ENCODE measurements around the gene ZFAND2B. TPM values are rescaled to one million over a fixed set of nuclear protein-coding genes. Genes with fewer than 3 reads are reported as not detected.

ZFAND2B gene
- total RNA-seq, 3 donors from 2014 or later = 43.6 to 52.0 (median 45.0) TPM

DNA sequence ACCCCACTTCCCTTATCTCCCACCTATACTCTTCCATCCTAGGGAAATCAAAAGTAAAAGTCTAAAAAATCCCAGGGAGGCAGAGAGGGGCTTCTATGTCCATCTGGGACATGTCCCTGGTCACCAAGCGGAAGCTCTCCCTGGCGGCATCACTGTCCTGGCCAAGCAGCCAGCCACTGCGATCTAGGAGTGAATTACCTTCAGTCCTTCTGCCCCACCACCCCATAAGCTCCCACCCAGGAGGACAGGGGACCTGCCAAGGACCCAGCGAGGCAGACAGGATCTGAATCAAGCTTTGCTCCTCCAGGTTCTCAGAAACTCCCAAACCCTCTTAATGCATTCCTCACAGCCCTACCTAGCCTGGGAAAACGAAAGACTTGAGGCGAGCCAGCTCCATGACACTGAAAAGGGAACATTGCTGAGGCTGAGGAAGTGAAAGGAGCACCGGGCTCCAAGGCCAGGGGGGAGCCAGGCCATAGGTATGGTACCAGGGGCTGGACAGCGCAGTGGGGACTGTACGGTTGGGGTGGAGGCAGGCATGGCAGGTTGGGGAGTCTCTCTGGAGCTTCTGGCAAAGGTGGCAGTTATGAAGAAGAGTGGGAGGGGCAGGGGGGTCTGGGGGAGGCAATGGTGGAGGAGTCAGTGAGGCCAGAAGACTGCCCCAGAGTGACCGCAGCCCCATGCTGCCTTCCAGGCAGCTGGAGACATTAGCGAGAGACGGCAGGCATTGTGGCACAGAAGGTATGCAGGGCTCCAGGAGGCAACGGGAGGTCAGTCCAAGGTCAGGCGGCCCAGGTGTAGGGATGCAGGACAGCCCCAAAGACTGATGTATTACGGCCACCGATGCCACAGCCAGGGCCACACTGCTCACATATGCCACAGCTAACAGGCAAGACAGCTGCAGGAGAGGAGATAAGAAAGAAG lies 34.1 kb upstream of the ZFAND2B start:
- Histone ChIP-seq H3K36me3 (no peaks in the 10 kb centered on the region), H3K27ac (peak overlapping the region; percentile 71 to 78), H3K9me3 (no peaks in the 10 kb centered on the region), H3K4me1 (peaks cover 0 to 9% of the 10 kb centered on the region in 2 donors), H3K27me3 (no peaks in the 10 kb centered on the region), H3K4me3 (no peak overlapping the region)
- no peak for DNase-seq (ENCODE audit: low spot score in 2 of 2)
- TF ChIP-seq CTCF (IDR thresholded peaks at IDR 0.05) (no peak), POLR2A (IDR thresholded peaks at IDR 0.05) (no peak), POLR2AphosphoS5 (IDR thresholded peaks at IDR 0.05) (no peak)
- intact Hi-C loops (cut with DNase I; ENCODE audit: low total_unique reads) = loop anchor here (10.0 kb wide), 1 partner anchor 512 kb away; no protein-coding TSS in a partner anchor

GRCh38 chr2:219173176-219173575 lies 33.4 kb upstream of the ZFAND2B start:
- no peak for DNase-seq (ENCODE audit: low spot score in 2 of 2)
- H3K27ac ChIP-seq = no peak overlapping the region
- H3K27me3 ChIP-seq = no peaks in the 10 kb centered on the region
- no peaks in the 10 kb centered on the region for H3K36me3 ChIP-seq
- H3K4me3 ChIP-seq = no peak overlapping the region
- H3K9me3 ChIP-seq = no peaks in the 10 kb centered on the region
- TF ChIP-seq POLR2A (IDR thresholded peaks at IDR 0.05) = no peak
- TF ChIP-seq CTCF (IDR thresholded peaks at IDR 0.05) = no peak
- no peak for TF ChIP-seq POLR2AphosphoS5 (IDR thresholded peaks at IDR 0.05)
- H3K4me1 ChIP-seq = peaks cover 0 to 9% of the 10 kb centered on the region in 2 donors
- intact Hi-C loops (cut with DNase I; ENCODE audit: low total_unique reads) = loop anchor here (10.0 kb wide), 1 partner anchor 512 kb away; no protein-coding TSS in a partner anchor

DNA sequence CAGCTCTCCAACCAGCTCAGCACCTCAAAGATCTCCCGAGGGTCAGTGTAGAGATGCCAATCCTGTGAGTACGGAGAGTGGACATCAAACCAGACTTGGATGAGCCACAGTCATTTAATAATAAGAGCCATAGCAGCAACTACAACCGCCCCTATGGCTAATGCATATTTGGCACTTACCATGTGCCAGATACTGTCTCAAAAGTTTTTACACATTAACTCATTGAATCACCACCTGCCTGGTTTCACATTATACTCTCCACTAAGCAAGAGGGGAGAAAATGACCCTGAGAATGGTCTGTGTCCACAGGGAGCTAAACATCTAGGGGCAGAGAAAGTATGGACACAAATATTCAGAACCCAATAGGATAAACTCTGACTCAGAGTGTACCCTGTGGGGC lies 32.4 kb upstream of the ZFAND2B start:
- no peaks in the 10 kb centered on the region for H3K36me3 ChIP-seq
- no peak overlapping the region for H3K4me3 ChIP-seq
- intact Hi-C loops (cut with DNase I; ENCODE audit: low total_unique reads) = loop anchor here (10.0 kb wide), 1 partner anchor 511 kb away; no protein-coding TSS in a partner anchor
- H3K9me3 ChIP-seq = no peaks in the 10 kb centered on the region
- H3K27me3 ChIP-seq = no peaks in the 10 kb centered on the region
- no peak overlapping the region for H3K27ac ChIP-seq
- peaks cover 0 to 13% of the 10 kb centered on the region in 2 donors for H3K4me1 ChIP-seq
- DNase-seq (ENCODE audit: low spot score in 2 of 2) = no peak
- TF ChIP-seq CTCF (IDR thresholded peaks at IDR 0.05) (no peak), POLR2A (IDR thresholded peaks at IDR 0.05) (no peak), POLR2AphosphoS5 (IDR thresholded peaks at IDR 0.05) (no peak)

GRCh38 chr2:219174801-219175200 lies 31.8 kb upstream of the ZFAND2B start:
- Histone ChIP-seq H3K27me3 (no peaks in the 10 kb centered on the region), H3K9me3 (no peaks in the 10 kb centered on the region), H3K36me3 (no peaks in the 10 kb centered on the region), H3K4me1 (peaks cover 0 to 19% of the 10 kb centered on the region in 2 donors), H3K4me3 (no peak overlapping the region), H3K27ac (no peak overlapping the region)
- no peak for DNase-seq (ENCODE audit: low spot score in 2 of 2)
- intact Hi-C loops (cut with DNase I; ENCODE audit: low total_unique reads) = loop anchor here (10.0 kb wide), 1 partner anchor 510 kb away; no protein-coding TSS in a partner anchor
- TF ChIP-seq CTCF (IDR thresholded peaks at IDR 0.05) (no peak), POLR2A (IDR thresholded peaks at IDR 0.05) (no peak)

DNA sequence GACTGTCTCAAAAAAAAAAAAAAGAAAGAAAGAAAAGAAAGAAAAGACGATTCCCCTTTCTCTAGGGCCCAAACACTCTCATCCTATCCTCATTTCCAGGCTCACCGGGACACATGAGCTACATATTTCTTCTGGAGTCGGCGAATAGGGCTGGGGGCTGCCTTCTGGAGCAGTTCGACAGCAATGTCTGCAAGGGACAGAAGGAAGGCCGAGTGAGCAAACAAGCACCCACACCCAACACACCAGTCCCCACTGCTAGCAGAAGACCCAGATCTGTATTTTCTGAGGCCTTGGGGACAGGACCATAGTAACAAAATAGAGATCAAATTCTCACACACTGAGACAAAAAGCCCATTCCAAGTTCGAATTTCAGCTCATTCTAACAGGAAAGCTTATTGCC lies 31.1 kb upstream of the ZFAND2B start:
- intact Hi-C loops (cut with DNase I; ENCODE audit: low total_unique reads) = loop anchor here (10.0 kb wide), 1 partner anchor 509 kb away; no protein-coding TSS in a partner anchor
- no peak for DNase-seq (ENCODE audit: low spot score in 2 of 2)
- TF ChIP-seq POLR2A (IDR thresholded peaks at IDR 0.05) (no peak), POLR2AphosphoS5 (IDR thresholded peaks at IDR 0.05) (no peak), CTCF (IDR thresholded peaks at IDR 0.05) (no peak)

More for the DNA sequence above, 31.1 kb upstream of the ZFAND2B start:
- Histone ChIP-seq H3K36me3 (no peaks in the 10 kb centered on the region), H3K4me3 (peak overlapping the region in 2 of 3 donors; percentile 90 to 92), H3K9me3 (no peaks in the 10 kb centered on the region), H3K27me3 (no peaks in the 10 kb centered on the region), H3K27ac (peak overlapping the region; percentile 97 to 99), H3K4me1 (peaks cover 0 to 19% of the 10 kb centered on the region in 2 donors)
